ENCODE measurements around the gene FOXP1. TPM values are rescaled to one million over a fixed set of nuclear protein-coding genes. Genes with fewer than 3 reads are reported as not detected.

FOXP1 gene
- total and polyA plus RNA-seq, 2 of the 13 experiments (the other 11 are each of a cell fraction or from before 2014, with no cell fraction given), result 40.4 to 59.0 TPM

DNA sequence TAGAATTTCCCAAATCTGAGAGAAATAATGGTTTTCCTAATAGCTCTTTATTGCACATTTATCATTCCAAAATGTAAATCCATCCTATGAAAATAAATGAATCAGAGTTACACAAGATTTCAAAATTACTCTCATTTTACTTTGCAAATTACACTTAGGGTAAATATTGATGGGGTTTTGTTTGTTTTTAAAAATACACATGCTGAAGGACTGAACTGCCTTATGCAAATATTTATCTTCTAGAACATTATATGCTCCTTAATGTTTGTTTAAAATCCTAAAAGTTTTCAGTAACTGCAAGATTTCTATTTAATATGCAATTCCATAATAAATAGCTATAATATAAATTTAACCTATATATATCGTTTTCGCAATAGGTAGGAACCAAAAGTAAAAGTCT, 38.2 kb downstream of the FOXP1 start (continued):
- TF ChIP-seq FOXJ3 (CRISPR knock-in tag; IDR thresholded peaks at IDR 0.05; ENCODE audit: borderline replicate concordance) (peak; percentile 77; the same call in 1 of the 2 replicates), NRL (CRISPR knock-in tag; IDR thresholded peaks at IDR 0.05; ENCODE audit: borderline replicate concordance) (no peak), ZNF282 (IDR thresholded peaks at IDR 0.05; ENCODE audit: partially characterized antibody) (no peak), ISL2 (CRISPR knock-in tag; IDR thresholded peaks at IDR 0.05) (peak; percentile 46; the same call in 1 of the 2 replicates), ZNF547 (CRISPR knock-in tag; IDR thresholded peaks at IDR 0.05) (no peak), ZNF180 (CRISPR knock-in tag; IDR thresholded peaks at IDR 0.05; ENCODE audit: borderline replicate concordance, low read depth) (no peak), CREM (IDR thresholded peaks at IDR 0.05) (0 out of 2 replicates have a peak, but pooled peaks have one; percentile 25), CREM (CRISPR knock-in tag; IDR thresholded peaks at IDR 0.05) (no peak), ZNF674 (CRISPR knock-in tag; IDR thresholded peaks at IDR 0.05; ENCODE audit: low read depth) (no peak), POLR2G (IDR thresholded peaks at IDR 0.05; ENCODE audit: low read depth, low read length) (no peak)
- TF ChIP-seq, protein P1, sequence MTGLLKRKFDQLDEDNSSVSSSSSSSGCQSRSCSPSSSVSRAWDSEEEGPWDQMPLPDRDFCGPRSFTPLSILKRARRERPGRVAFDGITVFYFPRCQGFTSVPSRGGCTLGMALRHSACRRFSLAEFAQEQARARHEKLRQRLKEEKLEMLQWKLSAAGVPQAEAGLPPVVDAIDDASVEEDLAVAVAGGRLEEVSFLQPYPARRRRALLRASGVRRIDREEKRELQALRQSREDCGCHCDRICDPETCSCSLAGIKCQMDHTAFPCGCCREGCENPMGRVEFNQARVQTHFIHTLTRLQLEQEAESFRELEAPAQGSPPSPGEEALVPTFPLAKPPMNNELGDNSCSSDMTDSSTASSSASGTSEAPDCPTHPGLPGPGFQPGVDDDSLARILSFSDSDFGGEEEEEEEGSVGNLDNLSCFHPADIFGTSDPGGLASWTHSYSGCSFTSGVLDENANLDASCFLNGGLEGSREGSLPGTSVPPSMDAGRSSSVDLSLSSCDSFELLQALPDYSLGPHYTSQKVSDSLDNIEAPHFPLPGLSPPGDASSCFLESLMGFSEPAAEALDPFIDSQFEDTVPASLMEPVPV (CRISPR knock-in tag; IDR thresholded peaks at IDR 0.05), result no peak
- TF ChIP-seq, protein P2, sequence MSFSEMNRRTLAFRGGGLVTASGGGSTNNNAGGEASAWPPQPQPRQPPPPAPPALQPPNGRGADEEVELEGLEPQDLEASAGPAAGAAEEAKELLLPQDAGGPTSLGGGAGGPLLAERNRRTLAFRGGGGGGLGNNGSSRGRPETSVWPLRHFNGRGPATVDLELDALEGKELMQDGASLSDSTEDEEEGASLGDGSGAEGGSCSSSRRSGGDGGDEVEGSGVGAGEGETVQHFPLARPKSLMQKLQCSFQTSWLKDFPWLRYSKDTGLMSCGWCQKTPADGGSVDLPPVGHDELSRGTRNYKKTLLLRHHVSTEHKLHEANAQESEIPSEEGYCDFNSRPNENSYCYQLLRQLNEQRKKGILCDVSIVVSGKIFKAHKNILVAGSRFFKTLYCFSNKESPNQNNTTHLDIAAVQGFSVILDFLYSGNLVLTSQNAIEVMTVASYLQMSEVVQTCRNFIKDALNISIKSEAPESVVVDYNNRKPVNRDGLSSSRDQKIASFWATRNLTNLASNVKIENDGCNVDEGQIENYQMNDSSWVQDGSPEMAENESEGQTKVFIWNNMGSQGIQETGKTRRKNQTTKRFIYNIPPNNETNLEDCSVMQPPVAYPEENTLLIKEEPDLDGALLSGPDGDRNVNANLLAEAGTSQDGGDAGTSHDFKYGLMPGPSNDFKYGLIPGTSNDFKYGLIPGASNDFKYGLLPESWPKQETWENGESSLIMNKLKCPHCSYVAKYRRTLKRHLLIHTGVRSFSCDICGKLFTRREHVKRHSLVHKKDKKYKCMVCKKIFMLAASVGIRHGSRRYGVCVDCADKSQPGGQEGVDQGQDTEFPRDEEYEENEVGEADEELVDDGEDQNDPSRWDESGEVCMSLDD (CRISPR knock-in tag; IDR thresholded peaks at IDR 0.05; ENCODE audit: borderline replicate concordance), result no peak
- TF ChIP-seq, protein P3, sequence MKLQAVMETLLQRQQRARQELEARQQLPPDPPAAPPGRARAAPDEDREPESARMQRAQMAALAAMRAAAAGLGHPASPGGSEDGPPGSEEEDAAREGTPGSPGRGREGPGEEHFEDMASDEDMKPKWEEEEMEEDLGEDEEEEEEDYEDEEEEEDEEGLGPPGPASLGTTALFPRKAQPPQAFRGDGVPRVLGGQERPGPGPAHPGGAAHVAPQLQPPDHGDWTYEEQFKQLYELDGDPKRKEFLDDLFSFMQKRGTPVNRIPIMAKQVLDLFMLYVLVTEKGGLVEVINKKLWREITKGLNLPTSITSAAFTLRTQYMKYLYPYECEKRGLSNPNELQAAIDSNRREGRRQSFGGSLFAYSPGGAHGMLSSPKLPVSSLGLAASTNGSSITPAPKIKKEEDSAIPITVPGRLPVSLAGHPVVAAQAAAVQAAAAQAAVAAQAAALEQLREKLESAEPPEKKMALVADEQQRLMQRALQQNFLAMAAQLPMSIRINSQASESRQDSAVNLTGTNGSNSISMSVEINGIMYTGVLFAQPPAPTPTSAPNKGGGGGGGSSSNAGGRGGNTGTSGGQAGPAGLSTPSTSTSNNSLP (IDR thresholded peaks at IDR 0.05; ENCODE audit: low read depth, low read length), result peak; percentile 73
- TF ChIP-seq, protein P4, sequence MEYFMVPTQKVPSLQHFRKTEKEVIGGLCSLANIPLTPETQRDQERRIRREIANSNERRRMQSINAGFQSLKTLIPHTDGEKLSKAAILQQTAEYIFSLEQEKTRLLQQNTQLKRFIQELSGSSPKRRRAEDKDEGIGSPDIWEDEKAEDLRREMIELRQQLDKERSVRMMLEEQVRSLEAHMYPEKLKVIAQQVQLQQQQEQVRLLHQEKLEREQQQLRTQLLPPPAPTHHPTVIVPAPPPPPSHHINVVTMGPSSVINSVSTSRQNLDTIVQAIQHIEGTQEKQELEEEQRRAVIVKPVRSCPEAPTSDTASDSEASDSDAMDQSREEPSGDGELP (IDR thresholded peaks at IDR 0.05; ENCODE audit: borderline replicate concordance, low read depth), result no peak
- TF ChIP-seq, protein P5, sequence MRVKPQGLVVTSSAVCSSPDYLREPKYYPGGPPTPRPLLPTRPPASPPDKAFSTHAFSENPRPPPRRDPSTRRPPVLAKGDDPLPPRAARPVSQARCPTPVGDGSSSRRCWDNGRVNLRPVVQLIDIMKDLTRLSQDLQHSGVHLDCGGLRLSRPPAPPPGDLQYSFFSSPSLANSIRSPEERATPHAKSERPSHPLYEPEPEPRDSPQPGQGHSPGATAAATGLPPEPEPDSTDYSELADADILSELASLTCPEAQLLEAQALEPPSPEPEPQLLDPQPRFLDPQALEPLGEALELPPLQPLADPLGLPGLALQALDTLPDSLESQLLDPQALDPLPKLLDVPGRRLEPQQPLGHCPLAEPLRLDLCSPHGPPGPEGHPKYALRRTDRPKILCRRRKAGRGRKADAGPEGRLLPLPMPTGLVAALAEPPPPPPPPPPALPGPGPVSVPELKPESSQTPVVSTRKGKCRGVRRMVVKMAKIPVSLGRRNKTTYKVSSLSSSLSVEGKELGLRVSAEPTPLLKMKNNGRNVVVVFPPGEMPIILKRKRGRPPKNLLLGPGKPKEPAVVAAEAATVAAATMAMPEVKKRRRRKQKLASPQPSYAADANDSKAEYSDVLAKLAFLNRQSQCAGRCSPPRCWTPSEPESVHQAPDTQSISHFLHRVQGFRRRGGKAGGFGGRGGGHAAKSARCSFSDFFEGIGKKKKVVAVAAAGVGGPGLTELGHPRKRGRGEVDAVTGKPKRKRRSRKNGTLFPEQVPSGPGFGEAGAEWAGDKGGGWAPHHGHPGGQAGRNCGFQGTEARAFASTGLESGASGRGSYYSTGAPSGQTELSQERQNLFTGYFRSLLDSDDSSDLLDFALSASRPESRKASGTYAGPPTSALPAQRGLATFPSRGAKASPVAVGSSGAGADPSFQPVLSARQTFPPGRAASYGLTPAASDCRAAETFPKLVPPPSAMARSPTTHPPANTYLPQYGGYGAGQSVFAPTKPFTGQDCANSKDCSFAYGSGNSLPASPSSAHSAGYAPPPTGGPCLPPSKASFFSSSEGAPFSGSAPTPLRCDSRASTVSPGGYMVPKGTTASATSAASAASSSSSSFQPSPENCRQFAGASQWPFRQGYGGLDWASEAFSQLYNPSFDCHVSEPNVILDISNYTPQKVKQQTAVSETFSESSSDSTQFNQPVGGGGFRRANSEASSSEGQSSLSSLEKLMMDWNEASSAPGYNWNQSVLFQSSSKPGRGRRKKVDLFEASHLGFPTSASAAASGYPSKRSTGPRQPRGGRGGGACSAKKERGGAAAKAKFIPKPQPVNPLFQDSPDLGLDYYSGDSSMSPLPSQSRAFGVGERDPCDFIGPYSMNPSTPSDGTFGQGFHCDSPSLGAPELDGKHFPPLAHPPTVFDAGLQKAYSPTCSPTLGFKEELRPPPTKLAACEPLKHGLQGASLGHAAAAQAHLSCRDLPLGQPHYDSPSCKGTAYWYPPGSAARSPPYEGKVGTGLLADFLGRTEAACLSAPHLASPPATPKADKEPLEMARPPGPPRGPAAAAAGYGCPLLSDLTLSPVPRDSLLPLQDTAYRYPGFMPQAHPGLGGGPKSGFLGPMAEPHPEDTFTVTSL (CRISPR knock-in tag; IDR thresholded peaks at IDR 0.05; ENCODE audit: borderline replicate concordance), result peak; percentile 27; the same call in 1 of the 2 replicates
